Measurements from ENCODE around the gene B2M. TPM values are rescaled to one million over a fixed set of nuclear protein-coding genes. Genes with fewer than 3 reads are reported as not detected.

The B2M gene
- total RNA-seq, 4 donors from 2014 or later = 1,151 to 3,314 (median 1,975) TPM

GRCh38 chr15:44705986-44706385, 5.3 kb upstream of the B2M start:
- 60% methylated on average over 1 of the region's 1 CpG; no CpG with 5 or more reads in 1 of the 2 donors for WGBS, 2 donors (ENCODE audit: low coverage in 1 of 2)
- no peak overlapping the region for H3K4me3 ChIP-seq
- peaks cover 0 to 16% (median 0%) of the 10 kb centered on the region in 3 donors for H3K9me3 ChIP-seq
- H3K27ac ChIP-seq = no peak overlapping the region
- TF ChIP-seq POLR2AphosphoS5 (IDR thresholded peaks at IDR 0.05) = no peak
- no peak for TF ChIP-seq POLR2A (IDR thresholded peaks at IDR 0.05)
- TF ChIP-seq EP300 (IDR thresholded peaks at IDR 0.05) = no peak
- TF ChIP-seq, protein P1, sequence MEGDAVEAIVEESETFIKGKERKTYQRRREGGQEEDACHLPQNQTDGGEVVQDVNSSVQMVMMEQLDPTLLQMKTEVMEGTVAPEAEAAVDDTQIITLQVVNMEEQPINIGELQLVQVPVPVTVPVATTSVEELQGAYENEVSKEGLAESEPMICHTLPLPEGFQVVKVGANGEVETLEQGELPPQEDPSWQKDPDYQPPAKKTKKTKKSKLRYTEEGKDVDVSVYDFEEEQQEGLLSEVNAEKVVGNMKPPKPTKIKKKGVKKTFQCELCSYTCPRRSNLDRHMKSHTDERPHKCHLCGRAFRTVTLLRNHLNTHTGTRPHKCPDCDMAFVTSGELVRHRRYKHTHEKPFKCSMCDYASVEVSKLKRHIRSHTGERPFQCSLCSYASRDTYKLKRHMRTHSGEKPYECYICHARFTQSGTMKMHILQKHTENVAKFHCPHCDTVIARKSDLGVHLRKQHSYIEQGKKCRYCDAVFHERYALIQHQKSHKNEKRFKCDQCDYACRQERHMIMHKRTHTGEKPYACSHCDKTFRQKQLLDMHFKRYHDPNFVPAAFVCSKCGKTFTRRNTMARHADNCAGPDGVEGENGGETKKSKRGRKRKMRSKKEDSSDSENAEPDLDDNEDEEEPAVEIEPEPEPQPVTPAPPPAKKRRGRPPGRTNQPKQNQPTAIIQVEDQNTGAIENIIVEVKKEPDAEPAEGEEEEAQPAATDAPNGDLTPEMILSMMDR (IDR thresholded peaks at IDR 0.05) = no peak
- peaks cover 3% of the 10 kb centered on the region for H3K27me3 ChIP-seq
- ATAC-seq = no peak
- peaks cover 0 to 7% (median 0%) of the 10 kb centered on the region in 3 donors for H3K4me1 ChIP-seq
- H3K36me3 ChIP-seq = no peaks in the 10 kb centered on the region

GRCh38 chr15:44706401-44706800, 4.9 kb upstream of the B2M start:
- WGBS, 2 donors (ENCODE audit: low coverage in 1 of 2) = 100% methylated on average over 2 of the region's 2 CpGs; no CpG with 5 or more reads in 1 of the 2 donors
- H3K27ac ChIP-seq = no peak overlapping the region
- peaks cover 0 to 7% (median 0%) of the 10 kb centered on the region in 3 donors for H3K4me1 ChIP-seq
- ATAC-seq = no peak
- no peak for TF ChIP-seq EP300 (IDR thresholded peaks at IDR 0.05)
- TF ChIP-seq, protein P1 (IDR thresholded peaks at IDR 0.05) = no peak
- TF ChIP-seq POLR2A (IDR thresholded peaks at IDR 0.05) = no peak
- no peak for TF ChIP-seq POLR2AphosphoS5 (IDR thresholded peaks at IDR 0.05)
- H3K36me3 ChIP-seq = no peaks in the 10 kb centered on the region
- peaks cover 0 to 14% (median 0%) of the 10 kb centered on the region in 3 donors for H3K9me3 ChIP-seq
- peaks cover 3% of the 10 kb centered on the region for H3K27me3 ChIP-seq
- no peak overlapping the region for H3K4me3 ChIP-seq

GRCh38 chr15:44706946-44707636, 4.2 kb upstream of the B2M start:
- no CpG with 5 or more reads among the region's 2 CpGs for WGBS, 2 donors (ENCODE audit: low coverage in 1 of 2)
- no peaks in the 10 kb centered on the region for H3K36me3 ChIP-seq
- peaks cover 0 to 9% (median 0%) of the 10 kb centered on the region in 3 donors for H3K9me3 ChIP-seq
- H3K27ac ChIP-seq = no peak overlapping the region
- peaks cover 0 to 7% (median 0%) of the 10 kb centered on the region in 3 donors for H3K4me1 ChIP-seq
- no peak overlapping the region for H3K4me3 ChIP-seq
- ATAC-seq = no peak
- peaks cover 3% of the 10 kb centered on the region for H3K27me3 ChIP-seq
- TF ChIP-seq POLR2A (IDR thresholded peaks at IDR 0.05) (no peak), EP300 (IDR thresholded peaks at IDR 0.05) (no peak), POLR2AphosphoS5 (IDR thresholded peaks at IDR 0.05) (no peak)
- TF ChIP-seq, protein P1 (IDR thresholded peaks at IDR 0.05) = no peak

DNA sequence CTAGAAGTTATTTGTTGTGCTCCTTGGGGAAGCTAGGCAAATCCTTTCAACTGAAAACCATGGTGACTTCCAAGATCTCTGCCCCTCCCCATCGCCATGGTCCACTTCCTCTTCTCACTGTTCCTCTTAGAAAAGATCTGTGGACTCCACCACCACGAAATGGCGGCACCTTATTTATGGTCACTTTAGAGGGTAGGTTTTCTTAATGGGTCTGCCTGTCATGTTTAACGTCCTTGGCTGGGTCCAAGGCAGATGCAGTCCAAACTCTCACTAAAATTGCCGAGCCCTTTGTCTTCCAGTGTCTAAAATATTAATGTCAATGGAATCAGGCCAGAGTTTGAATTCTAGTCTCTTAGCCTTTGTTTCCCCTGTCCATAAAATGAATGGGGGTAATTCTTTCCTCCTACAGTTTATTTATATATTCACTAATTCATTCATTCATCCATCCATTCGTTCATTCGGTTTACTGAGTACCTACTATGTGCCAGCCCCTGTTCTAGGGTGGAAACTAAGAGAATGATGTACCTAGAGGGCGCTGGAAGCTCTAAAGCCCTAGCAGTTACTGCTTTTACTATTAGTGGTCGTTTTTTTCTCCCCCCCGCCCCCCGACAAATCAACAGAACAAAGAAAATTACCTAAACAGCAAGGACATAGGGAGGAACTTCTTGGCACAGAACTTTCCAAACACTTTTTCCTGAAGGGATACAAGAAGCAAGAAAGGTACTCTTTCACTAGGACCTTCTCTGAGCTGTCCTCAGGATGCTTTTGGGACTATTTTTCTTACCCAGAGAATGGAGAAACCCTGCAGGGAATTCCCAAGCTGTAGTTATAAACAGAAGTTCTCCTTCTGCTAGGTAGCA, 851 bp upstream of the B2M start:
- WGBS, 2 donors (ENCODE audit: low coverage in 1 of 2) = 15 to 24% methylated on average over 9 to 11 of the region's 11 CpGs
- peaks cover 0 to 7% of the 10 kb centered on the region in 2 donors for H3K36me3 ChIP-seq

More for the DNA sequence above, 851 bp upstream of the B2M start:
- peak overlapping the region; percentile 84 to 99 (median 98) for H3K27ac ChIP-seq
- no peak for TF ChIP-seq EP300 (IDR thresholded peaks at IDR 0.05)
- TF ChIP-seq POLR2A (IDR thresholded peaks at IDR 0.05) = no peak
- no peak for TF ChIP-seq POLR2AphosphoS5 (IDR thresholded peaks at IDR 0.05)
- TF ChIP-seq, protein P1 (IDR thresholded peaks at IDR 0.05) = peak in 1 of 4 experiments; percentile 35
- no peaks in the 10 kb centered on the region for H3K9me3 ChIP-seq
- H3K4me1 ChIP-seq = peaks cover 0 to 36% (median 12%) of the 10 kb centered on the region in 3 donors
- H3K4me3 ChIP-seq = peak overlapping the region; percentile 83 to 84
- no peaks in the 10 kb centered on the region for H3K27me3 ChIP-seq
- ATAC-seq = no peak
